ENCODE results near the gene CHCHD1.

CHCHD1 gene

GRCh38 chr10:73815719-73816030 lies 33.8 kb downstream of the CHCHD1 start:
- no peak for TF ChIP-seq POLR2AphosphoS5 (IDR thresholded peaks at IDR 0.05; ENCODE audit: low read depth, low read length)
- FAIRE-seq (no peak), DNase-seq (ENCODE audit: insufficient read length, low spot score) (no peak)

GRCh38 chr10:73816917-73817729 lies 35.3 kb downstream of the CHCHD1 start:
- no peak for TF ChIP-seq POLR2AphosphoS5 (IDR thresholded peaks at IDR 0.05; ENCODE audit: low read depth, low read length)
- no peak for TF ChIP-seq POLR2A (IDR thresholded peaks at IDR 0.05; ENCODE audit: low read depth, low read length)
- no peak for DNase-seq (ENCODE audit: insufficient read length, low spot score)
- no peak for FAIRE-seq

GRCh38 chr10:73817826-73818225 lies 36.0 kb downstream of the CHCHD1 start:
- DNase-seq (ENCODE audit: insufficient read length, low spot score): no peak
- no peak for FAIRE-seq
- no peak for TF ChIP-seq PAX5 (IDR thresholded peaks at IDR 0.05; ENCODE audit: insufficient read depth, low read length, severe bottlenecking)
- no peak for TF ChIP-seq POLR2A (IDR thresholded peaks at IDR 0.05; ENCODE audit: low read depth, low read length)
- TF ChIP-seq POLR2AphosphoS5 (IDR thresholded peaks at IDR 0.05; ENCODE audit: low read depth, low read length): no peak
- TF ChIP-seq TAF1 (IDR thresholded peaks at IDR 0.05; ENCODE audit: low read depth, low read length): no peak
- TF ChIP-seq SPI1 (IDR thresholded peaks at IDR 0.05; ENCODE audit: low read depth, low read length): no peak
- TF ChIP-seq POU2F2 (IDR thresholded peaks at IDR 0.05; ENCODE audit: low read depth, low read length): no peak

GRCh38 chr10:73818402-73818801 lies 36.6 kb downstream of the CHCHD1 start:
- no peak for TF ChIP-seq SPI1 (IDR thresholded peaks at IDR 0.05; ENCODE audit: low read depth, low read length)
- TF ChIP-seq POLR2AphosphoS5 (IDR thresholded peaks at IDR 0.05; ENCODE audit: low read depth, low read length): no peak
- no peak for TF ChIP-seq POU2F2 (IDR thresholded peaks at IDR 0.05; ENCODE audit: low read depth, low read length)
- no peak for TF ChIP-seq PAX5 (IDR thresholded peaks at IDR 0.05; ENCODE audit: insufficient read depth, low read length, severe bottlenecking)
- FAIRE-seq (no peak), DNase-seq (ENCODE audit: insufficient read length, low spot score) (no peak)

DNA sequence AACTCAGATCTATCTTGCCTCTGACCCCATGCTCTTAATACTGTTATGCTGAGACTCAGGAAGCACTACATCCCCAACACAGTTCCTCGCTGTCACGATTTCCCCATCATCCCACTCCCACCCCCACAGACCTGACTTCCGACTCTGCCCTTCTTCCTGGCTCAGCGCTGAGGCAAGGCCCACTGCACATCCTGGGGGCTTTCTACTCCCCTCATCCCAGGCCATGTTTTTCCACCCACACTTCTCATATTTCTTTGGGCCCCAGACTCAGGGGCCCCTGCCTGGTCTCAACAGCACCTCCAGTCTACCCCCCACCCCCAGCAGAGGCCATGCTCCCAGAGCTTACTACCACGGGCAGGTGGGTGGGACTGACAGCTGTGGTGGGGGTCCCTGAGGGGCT lies 37.2 kb downstream of the CHCHD1 start:
- no peak for DNase-seq (ENCODE audit: insufficient read length, low spot score)
- FAIRE-seq: no peak
- TF ChIP-seq POLR2AphosphoS5 (IDR thresholded peaks at IDR 0.05; ENCODE audit: low read depth, low read length) (no peak), POLR2A (IDR thresholded peaks at IDR 0.05; ENCODE audit: low read depth, low read length) (no peak), TAF1 (IDR thresholded peaks at IDR 0.05; ENCODE audit: low read depth, low read length) (no peak), SPI1 (IDR thresholded peaks at IDR 0.05; ENCODE audit: low read depth, low read length) (no peak), PAX5 (IDR thresholded peaks at IDR 0.05; ENCODE audit: insufficient read depth, low read length, severe bottlenecking) (no peak), POU2F2 (IDR thresholded peaks at IDR 0.05; ENCODE audit: low read depth, low read length) (no peak)

DNA sequence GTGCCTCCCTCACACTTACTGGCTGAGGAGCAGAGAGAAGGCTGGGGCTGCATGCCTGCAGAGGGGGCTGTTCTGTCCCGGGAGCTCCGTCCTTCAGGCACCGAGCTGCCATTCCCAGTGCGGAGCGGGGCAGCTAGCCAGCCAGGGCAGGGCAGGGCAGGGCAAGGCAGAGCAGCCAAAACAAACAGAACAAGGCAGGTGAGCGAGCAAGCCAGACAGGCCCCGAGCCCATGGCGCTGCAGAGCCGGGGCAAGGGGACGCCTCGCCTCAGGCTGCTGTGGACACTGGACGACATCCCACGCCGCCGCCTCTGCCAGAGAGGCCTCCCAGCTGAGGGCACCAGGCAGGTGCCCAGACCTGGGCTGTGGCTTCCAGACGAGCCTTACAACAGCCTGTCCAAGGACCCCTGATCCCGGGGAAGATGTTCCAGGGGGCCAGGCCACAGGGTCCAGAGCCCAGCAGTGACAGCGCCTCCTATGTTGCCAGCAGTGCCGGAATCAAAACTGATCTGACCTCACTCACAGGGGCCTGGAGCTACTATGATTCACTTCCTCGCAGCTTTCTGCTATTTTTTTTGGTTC lies 37.8 kb downstream of the CHCHD1 start:
- DNase-seq (ENCODE audit: insufficient read length, low spot score) (no peak), FAIRE-seq (no peak)
- TF ChIP-seq POLR2AphosphoS5 (IDR thresholded peaks at IDR 0.05; ENCODE audit: low read depth, low read length) (no peak), POLR2A (IDR thresholded peaks at IDR 0.05; ENCODE audit: low read depth, low read length) (no peak), PAX5 (IDR thresholded peaks at IDR 0.05; ENCODE audit: insufficient read depth, low read length, severe bottlenecking) (no peak), SPI1 (IDR thresholded peaks at IDR 0.05; ENCODE audit: low read depth, low read length) (no peak)

DNA sequence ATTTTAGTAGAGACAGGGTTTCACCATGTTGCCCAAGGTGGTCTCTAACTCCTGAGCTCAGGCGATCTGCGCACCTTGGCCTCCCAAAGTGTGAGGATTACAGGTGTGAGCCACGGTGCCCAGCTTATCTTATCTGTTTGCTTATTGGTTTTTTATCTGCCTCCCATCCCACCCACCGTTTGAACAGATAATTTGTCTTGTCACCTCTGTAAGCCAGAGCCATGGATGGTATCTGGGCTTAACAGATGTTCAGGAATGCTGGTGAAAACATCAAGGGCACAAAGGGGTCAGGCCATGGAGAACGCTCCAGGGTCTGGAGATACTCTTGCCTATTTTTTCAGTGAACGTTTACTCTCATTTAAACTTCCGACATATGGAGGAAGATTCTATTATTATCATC lies 41.5 kb downstream of the CHCHD1 start:
- TF ChIP-seq POLR2AphosphoS5 (IDR thresholded peaks at IDR 0.05; ENCODE audit: low read depth, low read length): no peak
- TF ChIP-seq POU2F2 (IDR thresholded peaks at IDR 0.05; ENCODE audit: low read depth, low read length): no peak
- no peak for TF ChIP-seq TAF1 (IDR thresholded peaks at IDR 0.05; ENCODE audit: low read depth, low read length)
- no peak for TF ChIP-seq SPI1 (IDR thresholded peaks at IDR 0.05; ENCODE audit: low read depth, low read length)
- no peak for TF ChIP-seq POLR2A (IDR thresholded peaks at IDR 0.05; ENCODE audit: low read depth, low read length)
- no peak for TF ChIP-seq PAX5 (IDR thresholded peaks at IDR 0.05; ENCODE audit: insufficient read depth, low read length, severe bottlenecking)
- FAIRE-seq: no peak
- no peak for DNase-seq (ENCODE audit: insufficient read length, low spot score)

DNA sequence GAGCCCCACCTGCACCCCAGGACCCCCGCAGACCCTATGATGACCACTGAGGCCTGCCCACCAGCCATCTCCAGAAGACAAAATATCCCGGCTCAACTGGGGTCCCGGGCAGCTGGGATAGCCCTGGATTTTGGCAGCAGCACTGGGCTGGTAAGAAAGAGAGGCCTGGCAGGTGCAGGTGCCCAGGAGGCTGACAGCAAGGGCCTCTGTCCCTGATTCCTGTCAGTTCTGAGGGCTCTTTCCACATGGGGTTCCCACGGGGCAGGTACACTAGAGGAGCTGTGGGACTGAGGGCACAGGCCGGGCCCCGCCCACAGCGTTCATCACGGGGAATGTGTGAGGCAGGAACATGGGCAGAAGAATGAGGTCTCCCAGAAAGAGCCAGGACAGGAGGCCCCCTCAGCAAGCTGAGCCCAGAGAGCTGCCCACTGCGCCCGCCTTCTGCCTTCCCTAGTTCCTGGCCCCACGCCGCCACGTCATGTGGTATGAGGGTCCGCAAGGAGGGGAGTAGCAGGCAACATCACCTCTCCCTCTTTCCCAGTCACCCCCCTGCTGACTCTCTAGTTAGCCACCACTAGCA lies 42.4 kb downstream of the CHCHD1 start:
- DNase-seq (ENCODE audit: insufficient read length, low spot score): no peak
- no peak for TF ChIP-seq POU2F2 (IDR thresholded peaks at IDR 0.05; ENCODE audit: low read depth, low read length)
- TF ChIP-seq PAX5 (IDR thresholded peaks at IDR 0.05; ENCODE audit: insufficient read depth, low read length, severe bottlenecking): no peak
- no peak for TF ChIP-seq TAF1 (IDR thresholded peaks at IDR 0.05; ENCODE audit: low read depth, low read length)
- no peak for TF ChIP-seq POLR2A (IDR thresholded peaks at IDR 0.05; ENCODE audit: low read depth, low read length)
- no peak for TF ChIP-seq POLR2AphosphoS5 (IDR thresholded peaks at IDR 0.05; ENCODE audit: low read depth, low read length)
- no peak for TF ChIP-seq SPI1 (IDR thresholded peaks at IDR 0.05; ENCODE audit: low read depth, low read length)
- FAIRE-seq: no peak

DNA sequence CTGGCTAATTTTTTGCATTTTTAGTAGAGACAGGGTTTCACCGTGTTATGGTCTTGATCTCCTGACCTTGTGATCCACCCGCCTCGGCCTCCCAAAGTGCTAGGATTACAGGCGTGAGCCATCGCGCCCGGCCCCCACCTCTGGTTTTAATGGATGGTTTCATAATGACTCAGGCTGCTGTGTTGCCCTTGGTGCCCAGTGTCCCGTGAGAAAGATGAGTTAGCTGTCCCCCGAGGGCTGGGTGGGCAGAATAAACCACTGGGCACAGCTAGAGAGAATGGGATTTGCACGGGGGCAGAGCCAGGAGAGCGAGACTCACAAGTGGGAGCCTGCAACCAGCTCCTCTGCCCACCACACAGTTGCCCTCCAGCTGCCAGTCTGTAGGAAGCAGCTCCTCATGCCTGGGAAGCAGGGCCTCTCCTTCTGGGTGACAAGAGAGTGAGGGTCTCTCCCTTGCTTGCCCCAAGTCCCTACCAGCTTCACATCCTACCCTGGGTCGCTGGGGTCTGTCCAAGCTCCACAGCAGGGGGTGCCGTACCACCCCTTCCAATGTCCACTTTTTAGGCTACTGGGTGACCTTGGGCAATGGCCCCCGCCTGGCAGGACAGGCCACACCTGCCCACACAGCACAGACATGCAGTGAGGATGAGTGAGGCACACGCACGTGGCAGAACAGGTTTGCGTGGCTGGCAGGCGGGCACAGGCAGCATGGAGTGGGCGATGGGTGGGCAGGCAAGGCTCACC lies 45.7 kb downstream of the CHCHD1 start:
- TF ChIP-seq SPI1 (IDR thresholded peaks at IDR 0.05; ENCODE audit: low read depth, low read length) (no peak), POU2F2 (IDR thresholded peaks at IDR 0.05; ENCODE audit: low read depth, low read length) (no peak), POLR2AphosphoS5 (IDR thresholded peaks at IDR 0.05; ENCODE audit: low read depth, low read length) (no peak), TAF1 (IDR thresholded peaks at IDR 0.05; ENCODE audit: low read depth, low read length) (no peak), POLR2A (IDR thresholded peaks at IDR 0.05; ENCODE audit: low read depth, low read length) (no peak), PAX5 (IDR thresholded peaks at IDR 0.05; ENCODE audit: insufficient read depth, low read length, severe bottlenecking) (no peak)
- FAIRE-seq (no peak), DNase-seq (ENCODE audit: insufficient read length, low spot score) (no peak)

All from GM12891 (cell line).